ENCODE measurements around the gene SPAG9.
"Not testable (repeated sequence)": the region's sequence is repeated elsewhere in the genome, so short reads cannot be mapped to it uniquely, and the experiment has no call there.

The SPAG9 gene

DNA sequence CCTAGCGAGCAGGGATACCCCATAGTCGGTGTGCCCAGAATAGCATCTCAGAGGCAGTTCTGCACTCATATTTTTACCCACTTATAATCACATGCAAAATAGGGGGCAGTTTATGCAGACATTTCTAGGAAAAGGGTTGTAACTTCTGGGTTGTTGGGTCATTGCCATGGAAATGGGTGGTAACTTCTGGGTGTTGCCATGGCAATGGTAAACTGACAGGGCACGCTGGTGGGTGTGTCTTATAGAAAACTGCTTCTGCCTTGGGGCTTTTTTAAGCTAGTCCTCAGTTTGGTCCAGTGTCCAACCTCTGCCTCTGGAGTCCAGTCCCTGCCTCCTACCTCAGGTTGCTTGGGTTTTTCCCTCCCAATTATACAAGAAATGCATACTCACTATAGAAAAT is 7.4 kb upstream of the SPAG9 start:
- Histone ChIP-seq H3K4me1 (ENCODE audit: low read length) (peaks cover 3% of the 10 kb centered on the region; the same call in 1 of the 2 replicates), H3K27me3 (replicated peaks; ENCODE audit: insufficient read depth, low read length) (no peaks in the 10 kb centered on the region)
- TF ChIP-seq, protein P1, sequence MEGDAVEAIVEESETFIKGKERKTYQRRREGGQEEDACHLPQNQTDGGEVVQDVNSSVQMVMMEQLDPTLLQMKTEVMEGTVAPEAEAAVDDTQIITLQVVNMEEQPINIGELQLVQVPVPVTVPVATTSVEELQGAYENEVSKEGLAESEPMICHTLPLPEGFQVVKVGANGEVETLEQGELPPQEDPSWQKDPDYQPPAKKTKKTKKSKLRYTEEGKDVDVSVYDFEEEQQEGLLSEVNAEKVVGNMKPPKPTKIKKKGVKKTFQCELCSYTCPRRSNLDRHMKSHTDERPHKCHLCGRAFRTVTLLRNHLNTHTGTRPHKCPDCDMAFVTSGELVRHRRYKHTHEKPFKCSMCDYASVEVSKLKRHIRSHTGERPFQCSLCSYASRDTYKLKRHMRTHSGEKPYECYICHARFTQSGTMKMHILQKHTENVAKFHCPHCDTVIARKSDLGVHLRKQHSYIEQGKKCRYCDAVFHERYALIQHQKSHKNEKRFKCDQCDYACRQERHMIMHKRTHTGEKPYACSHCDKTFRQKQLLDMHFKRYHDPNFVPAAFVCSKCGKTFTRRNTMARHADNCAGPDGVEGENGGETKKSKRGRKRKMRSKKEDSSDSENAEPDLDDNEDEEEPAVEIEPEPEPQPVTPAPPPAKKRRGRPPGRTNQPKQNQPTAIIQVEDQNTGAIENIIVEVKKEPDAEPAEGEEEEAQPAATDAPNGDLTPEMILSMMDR (IDR thresholded peaks at IDR 0.05; ENCODE audit: low read length) = no peak

DNA sequence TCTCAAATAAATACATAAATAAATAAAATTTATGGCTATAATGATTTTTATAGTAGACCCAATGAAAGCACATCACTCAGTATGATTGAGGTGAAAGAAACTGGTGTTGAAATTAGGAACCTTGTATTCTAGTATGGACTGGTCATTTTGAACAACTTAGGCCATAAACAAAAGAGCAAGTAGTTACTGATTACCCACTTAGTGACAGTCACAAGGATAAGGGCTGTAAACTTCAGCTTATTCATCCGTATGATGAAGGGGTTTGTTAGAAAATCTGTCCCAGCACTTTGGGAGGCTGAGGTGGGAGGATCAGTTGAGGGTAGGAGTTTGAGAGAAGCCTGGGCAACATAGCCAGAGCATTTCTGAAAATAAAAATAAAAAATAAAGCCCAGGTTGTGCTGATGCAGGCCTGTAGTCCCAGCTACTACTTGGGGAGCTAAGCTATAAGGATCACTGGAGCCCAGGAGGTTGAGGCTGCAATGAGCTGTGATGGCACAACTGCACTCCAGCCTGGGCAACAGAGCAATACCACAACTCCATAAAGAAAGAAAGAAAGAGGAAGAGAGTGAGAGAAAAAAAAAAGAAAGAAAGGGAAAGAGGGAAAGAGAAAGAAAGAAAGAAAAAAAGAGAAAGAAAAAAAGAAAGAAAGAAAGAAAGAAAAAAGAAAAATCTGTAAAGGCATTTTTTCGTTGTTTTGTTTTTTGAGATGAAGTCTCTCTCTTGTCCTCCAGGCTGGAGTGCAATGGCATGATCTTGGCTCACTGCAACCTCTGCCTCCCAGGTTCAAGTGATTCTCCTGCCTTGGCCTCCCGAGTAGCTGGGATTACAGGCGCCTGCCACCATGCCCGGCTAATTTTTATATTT is 4.2 kb upstream of the SPAG9 start:
- TF ChIP-seq, protein P1 (IDR thresholded peaks at IDR 0.05; ENCODE audit: low read length) = no peak
- TF ChIP-seq EZH2 (optimal IDR thresholded peaks at IDR 0.05; ENCODE audit: low read depth, low read length) = no peak
- TF ChIP-seq EZH2phosphoT487 (IDR thresholded peaks at IDR 0.05; ENCODE audit: low read length) = no peak
- Histone ChIP-seq H3F3A (ENCODE audit: insufficient read depth, low read length) (peaks cover 19% of the 10 kb centered on the region), H3K4me2 (ENCODE audit: low read depth, low read length) (no peak overlapping the region), H3K9ac (ENCODE audit: low read length) (no peak overlapping the region), H2AFZ (ENCODE audit: low read length) (no peak overlapping the region), H3K27ac (ENCODE audit: low read length) (no peak overlapping the region), H3K79me2 (ENCODE audit: low read length) (peaks cover 7% of the 10 kb centered on the region), H3K27me3 (replicated peaks; ENCODE audit: insufficient read depth, low read length) (no peaks in the 10 kb centered on the region), H3K9me2 (replicated peaks; ENCODE audit: insufficient read depth, low read length) (no peaks in the 10 kb centered on the region), H3K4me1 (ENCODE audit: low read length) (peaks cover 5% of the 10 kb centered on the region), H3K9me3 (replicated peaks; ENCODE audit: insufficient read depth, low read length) (no peaks in the 10 kb centered on the region), H3K4me3 (ENCODE audit: low read length) (no peak overlapping the region), H4K20me1 (ENCODE audit: insufficient read depth, low read length) (no peaks in the 10 kb centered on the region), H3K36me3 (replicated peaks; ENCODE audit: insufficient read depth, low read length) (no peaks in the 10 kb centered on the region)
- no peak for DNase-seq

More for the DNA sequence above, 7.4 kb upstream of the SPAG9 start:
- Histone ChIP-seq H3K36me3 (replicated peaks; ENCODE audit: insufficient read depth, low read length) (no peaks in the 10 kb centered on the region), H3K79me2 (ENCODE audit: low read length) (no peaks in the 10 kb centered on the region), H2AFZ (ENCODE audit: low read length) (no peak overlapping the region), H3K27ac (ENCODE audit: low read length) (no peak overlapping the region), H3K9ac (ENCODE audit: low read length) (no peak overlapping the region), H3K9me2 (replicated peaks; ENCODE audit: insufficient read depth, low read length) (no peaks in the 10 kb centered on the region), H4K20me1 (ENCODE audit: insufficient read depth, low read length) (no peaks in the 10 kb centered on the region), H3K9me3 (replicated peaks; ENCODE audit: insufficient read depth, low read length) (no peaks in the 10 kb centered on the region), H3F3A (ENCODE audit: insufficient read depth, low read length) (no peaks in the 10 kb centered on the region), H3K4me3 (ENCODE audit: low read length) (no peak overlapping the region), H3K4me2 (ENCODE audit: low read depth, low read length) (no peak overlapping the region)
- DNase-seq = no peak

DNA sequence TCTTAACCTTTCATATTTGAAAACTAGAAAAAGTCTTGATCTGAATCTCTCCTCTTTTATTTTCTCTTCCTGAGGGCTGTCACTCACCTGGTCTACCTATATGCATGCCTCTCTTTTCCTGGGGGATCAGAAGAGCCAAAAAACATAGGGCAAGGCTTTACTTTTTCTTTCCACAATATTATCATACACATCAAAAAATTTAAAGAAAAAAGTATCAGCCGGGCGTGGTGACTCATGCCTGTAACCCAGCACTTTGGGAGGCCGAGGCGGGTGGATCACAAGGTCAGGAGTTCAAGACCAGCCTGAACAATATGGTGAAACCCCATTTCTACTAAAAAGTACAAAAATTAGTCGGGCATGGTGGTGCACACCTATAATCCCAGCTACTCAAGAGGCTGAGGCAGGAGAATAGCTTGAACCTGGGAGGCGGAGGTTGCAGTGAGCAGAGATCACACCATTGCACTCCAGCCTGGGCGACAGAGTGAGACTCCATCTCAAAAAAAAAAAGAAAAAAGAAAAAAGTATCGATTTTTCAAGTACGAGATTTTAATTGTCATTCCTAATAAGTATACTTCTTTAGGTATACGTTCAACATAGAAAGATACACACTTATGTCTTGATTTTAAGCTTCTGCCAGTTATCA is 1.9 kb upstream of the SPAG9 start:
- H3K4me3 ChIP-seq (ENCODE audit: low read length); H3K27me3 ChIP-seq (replicated peaks; ENCODE audit: insufficient read depth, low read length); H3K36me3 ChIP-seq (replicated peaks; ENCODE audit: insufficient read depth, low read length); H4K20me1 ChIP-seq (ENCODE audit: insufficient read depth, low read length); H3K9me3 ChIP-seq (replicated peaks; ENCODE audit: insufficient read depth, low read length); H3K9ac ChIP-seq (ENCODE audit: low read length); DNase-seq; H3K9me2 ChIP-seq (replicated peaks; ENCODE audit: insufficient read depth, low read length): not testable (repeated sequence)
- peak overlapping the region; percentile 94 for H3K4me2 ChIP-seq (ENCODE audit: low read depth, low read length)
- peak overlapping the region; percentile 88; the same call in 1 of the 2 replicates for H3K27ac ChIP-seq (ENCODE audit: low read length)
- peaks cover 29% of the 10 kb centered on the region for H3K79me2 ChIP-seq (ENCODE audit: low read length)
- peaks cover 28% of the 10 kb centered on the region for H3F3A ChIP-seq (ENCODE audit: insufficient read depth, low read length)
- peak overlapping the region; percentile 64 for H2AFZ ChIP-seq (ENCODE audit: low read length)
- H3K4me1 ChIP-seq (ENCODE audit: low read length) = peaks cover 14% of the 10 kb centered on the region

All from MM.1S (cell line).